Left renal pelvis (tissue), 4 donors: ENCODE data around the gene KCNMB3. TPM values are rescaled to one million over a fixed set of nuclear protein-coding genes. Genes with fewer than 3 reads are reported as not detected.
A peak's percentile ranks its signal among the peaks of the same experiment; 100 is the strongest.
"Not testable (repeated sequence)": the region's sequence is repeated elsewhere in the genome, so short reads cannot be mapped to it uniquely, and the experiment has no call there.

Experiments used
- DNase-seq, 4 donors: peaks; one replicate each; pipeline ENCODE4 v3.0.0-alpha.2; 2013; ENCODE audit warnings: low read depth in 4 of 4, low spot score in 3 of 4
- polyA plus RNA-seq, 4 donors: library from polyadenylated mRNA; unstranded; fragments of 120-200 nt; gene quantifications; one replicate each; pipeline ENCODE4 v1.2.1, GENCODE V29; 2013; ENCODE audit not compliant: insufficient read length in 4 of 4

Gene KCNMB3, protein sequence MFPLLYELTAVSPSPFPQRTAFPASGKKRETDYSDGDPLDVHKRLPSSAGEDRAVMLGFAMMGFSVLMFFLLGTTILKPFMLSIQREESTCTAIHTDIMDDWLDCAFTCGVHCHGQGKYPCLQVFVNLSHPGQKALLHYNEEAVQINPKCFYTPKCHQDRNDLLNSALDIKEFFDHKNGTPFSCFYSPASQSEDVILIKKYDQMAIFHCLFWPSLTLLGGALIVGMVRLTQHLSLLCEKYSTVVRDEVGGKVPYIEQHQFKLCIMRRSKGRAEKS
- polyA plus RNA-seq, result 1 to 10 TPM; 4.2 to 6.8 (median 5.5) TPM

DNA sequence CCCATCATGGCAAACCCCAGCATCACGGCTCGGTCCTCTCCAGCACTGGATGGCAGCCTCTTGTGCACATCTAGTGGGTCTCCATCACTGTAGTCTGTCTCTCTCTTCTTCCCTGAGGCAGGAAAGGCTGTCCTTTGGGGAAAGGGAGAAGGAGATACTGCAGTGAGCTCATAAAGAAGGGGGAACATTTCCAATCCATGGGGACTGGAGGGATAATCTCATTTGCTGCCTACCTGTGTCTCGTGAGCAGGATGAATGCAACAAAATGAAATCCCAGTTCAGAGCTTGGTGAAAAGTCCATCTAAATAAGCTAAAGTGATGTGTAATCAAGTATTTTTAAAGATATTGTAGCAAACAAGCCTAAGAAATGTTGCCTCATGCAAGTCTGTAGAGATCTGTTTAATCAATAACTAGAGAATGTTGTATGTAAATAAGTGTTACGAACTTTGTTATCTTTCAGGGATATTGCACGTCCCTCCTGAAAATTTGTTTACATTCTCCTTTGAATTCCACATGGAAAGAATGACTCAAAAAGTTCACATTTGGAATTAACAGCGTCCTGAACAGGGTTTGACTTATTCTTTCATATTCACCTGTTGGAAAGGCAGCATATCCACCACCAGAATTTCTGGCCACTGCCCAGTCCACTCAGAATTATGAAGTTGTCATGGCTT is at the start of gene KCNMB3:
KCNMB3 (minus strand) TSS at position 312 of the 674 bp plus-strand sequence; CDS start at position 188, 124 bp downstream.
- no peak for DNase-seq

DNA sequence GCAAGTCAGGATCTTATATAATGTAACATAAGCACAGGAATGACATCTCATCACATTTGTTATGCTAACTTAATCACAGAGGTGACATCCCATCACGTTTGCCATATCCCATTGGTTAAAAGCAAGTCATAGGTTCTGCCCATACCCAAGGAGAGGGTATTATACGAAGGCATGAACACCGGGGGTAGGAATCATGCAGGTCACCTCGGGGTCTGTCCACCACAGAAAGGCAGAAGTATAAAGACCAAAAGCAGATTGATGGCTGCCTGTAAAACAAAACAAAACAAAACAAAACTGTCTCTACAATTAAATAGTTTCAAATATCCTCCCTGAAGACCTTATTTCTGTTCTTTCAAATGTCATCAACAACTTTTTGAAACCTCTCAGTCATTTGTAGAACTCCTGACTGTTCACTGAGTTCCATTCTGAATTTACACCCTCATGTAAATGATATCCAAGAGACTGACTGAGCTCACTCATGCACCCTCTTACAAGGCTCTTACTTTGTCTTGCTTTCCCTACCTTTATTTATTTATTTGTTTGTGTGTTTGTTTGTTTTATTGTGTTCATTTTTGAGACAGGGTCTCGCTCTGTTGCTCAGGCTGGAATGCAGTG is 49.2 kb upstream of the KCNMB3 start:
- DNase-seq, result no peak

DNA sequence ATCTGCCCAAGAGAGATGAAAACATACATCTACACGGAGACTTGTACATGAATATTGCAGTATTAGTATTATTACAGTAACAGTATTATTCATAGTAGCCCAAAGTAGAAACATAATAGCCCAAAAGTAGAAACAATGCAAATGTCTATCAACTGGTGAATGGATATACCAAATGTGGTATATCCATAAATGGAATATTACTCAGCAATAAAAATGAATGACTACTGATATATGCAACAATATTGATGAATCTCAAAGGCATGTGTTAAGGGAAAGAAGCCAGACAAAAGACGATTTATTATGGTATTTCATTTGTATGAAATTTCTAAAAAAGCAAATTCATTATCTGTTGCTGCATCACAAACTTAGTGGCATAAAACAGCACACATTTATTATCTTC is 48.4 kb upstream of the KCNMB3 start:
- DNase-seq, result no peak

DNA sequence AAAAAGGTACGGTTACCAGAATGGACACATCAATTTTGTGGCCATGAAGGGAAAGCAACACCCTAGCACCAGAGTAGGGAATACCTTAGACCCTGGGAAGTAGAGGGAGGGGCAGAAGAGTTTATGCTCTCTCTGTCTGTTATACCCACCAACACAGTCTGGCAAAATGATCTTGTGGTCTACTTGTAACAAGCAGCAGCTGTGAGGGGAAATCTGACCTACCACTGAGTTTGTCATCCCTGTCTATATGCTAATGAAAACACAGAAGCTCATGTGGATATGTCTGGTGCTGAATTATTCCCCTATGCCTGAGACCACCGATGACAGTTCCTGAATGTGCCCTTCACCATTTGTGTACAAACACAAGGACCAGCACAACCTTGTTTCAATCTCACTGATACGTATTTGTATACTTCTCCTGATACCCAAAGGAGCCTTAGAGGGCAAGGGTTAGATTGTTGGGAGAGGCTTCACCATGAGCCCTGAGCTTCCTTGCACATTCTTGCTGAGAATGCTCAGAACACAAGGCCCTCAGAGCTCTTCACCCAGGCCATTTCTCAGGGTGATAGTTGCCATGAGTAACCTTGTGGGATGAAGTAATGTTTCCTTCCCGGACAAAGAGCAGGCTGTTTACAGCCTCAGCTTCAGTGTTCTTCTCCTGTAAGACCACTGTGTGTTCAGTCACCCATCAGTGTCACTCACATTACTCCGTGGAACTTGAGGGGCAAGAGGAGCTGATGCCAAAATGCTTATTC is 47.2 kb upstream of the KCNMB3 start:
- DNase-seq, result no peak

DNA sequence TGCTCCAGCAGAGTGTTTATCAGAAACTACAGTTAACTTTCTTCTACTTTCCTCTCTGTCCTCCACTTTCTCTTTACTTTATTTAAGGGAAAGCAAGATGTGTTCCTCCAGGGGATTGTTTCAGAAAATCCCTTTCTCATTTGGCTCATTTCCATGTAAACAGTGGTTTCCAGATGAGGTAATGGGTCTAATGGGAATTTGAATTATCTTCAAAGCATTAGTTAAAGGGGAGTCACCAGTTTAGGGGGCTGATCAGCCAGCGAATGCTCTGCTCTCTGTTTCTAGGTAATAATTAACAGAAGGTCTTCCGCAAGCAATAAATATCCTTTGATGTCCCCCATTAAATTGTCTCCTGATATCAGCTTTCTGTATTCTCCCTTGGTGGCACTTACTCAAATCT is 41.5 kb upstream of the KCNMB3 start:
- peak in 1 of 4 donors; percentile 14 for DNase-seq

DNA sequence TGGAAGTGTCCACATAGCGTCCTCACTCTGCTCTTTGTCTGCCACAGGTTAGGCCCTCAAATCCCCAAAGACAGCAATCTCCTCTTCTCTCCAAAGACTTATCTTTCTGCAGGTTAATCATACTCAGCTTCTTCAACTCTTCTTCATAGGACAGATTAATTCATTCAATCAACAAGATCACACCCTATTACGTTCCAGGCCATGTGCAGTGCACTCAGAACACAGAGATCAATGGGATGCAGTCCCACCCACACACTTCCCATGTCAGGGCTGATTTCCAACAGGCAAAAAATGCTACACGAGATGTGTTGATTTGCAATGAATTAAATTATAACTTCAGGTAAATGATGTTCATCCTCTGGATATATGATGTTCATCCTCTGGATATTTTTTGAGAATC is 38.4 kb upstream of the KCNMB3 start:
- DNase-seq, result no peak

DNA sequence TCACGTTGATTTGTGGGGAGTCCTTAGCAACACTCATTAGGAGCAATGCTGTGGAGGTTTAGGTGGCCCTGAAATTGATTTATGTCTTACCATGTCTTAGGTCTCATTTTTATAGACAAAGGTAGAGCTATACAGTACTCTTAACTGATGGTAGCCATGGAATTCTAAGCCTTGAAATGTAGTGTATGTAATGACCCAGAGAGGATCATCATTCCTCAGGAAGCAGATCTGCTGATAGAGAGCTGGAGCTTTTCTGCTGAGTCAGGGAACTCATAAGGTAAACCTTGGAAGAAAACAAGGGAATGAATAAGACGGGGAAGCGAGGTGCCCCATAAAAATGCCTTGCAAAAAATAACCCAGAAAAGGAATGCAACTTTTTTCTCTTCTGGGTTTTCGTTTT is 37.9 kb upstream of the KCNMB3 start:
- no peak for DNase-seq

DNA sequence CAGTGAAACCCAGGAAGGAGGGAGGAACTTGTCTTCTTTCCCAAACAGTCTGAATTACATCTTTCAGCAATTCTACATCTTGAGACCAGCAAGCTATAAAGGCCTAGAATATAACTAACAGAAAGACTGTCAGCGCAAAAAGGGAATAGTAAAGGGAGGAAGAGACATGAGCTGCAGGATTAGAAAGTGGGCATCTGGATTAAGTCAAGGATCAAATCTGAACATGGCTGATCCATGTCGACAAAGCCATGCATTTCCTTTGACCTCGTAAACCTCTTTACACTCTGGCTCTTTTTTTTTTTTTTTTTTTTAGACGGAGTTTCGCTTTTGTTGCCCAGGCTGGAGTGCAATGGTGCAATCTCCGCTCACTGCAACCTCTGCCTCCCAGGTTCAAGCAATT is 35.4 kb upstream of the KCNMB3 start:
- no peak for DNase-seq

DNA sequence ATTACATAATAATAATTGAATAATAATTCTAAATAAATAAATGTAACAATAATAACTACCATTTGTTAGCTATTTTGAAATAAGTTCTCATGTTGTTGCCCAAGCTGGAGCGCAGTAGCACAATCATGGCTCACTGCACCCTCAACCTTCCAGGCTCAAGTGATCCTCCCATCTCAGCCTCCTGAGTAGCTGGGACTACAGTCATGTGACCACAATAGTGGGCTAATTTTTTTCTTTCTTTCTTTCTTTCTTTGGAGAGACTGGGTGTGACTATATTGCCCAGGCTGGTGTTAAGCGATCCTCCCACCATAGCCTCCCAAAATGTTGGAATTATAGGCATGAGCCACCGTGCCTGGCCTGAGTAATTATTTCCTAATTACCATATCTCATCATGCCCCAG is 30.9 kb upstream of the KCNMB3 start:
- no peak for DNase-seq

DNA sequence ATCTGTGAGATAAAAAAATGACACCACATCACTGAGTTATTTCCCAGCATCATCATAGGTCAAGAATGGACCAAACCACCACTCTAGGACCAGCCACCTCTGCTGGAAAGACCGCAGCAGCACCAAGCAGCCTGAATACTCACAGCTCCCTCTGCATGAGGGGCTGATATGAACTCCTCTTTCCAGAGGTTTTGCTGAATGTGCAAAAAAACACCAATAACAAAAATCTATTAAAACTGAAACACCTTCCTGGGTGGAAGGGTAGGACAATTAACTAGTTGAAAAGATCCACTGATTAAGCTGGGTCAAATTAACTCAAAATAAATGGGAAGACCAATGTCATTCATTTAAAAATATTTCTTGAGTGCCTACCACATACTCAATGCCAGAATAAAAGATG is 28.9 kb upstream of the KCNMB3 start:
- DNase-seq, result no peak

DNA sequence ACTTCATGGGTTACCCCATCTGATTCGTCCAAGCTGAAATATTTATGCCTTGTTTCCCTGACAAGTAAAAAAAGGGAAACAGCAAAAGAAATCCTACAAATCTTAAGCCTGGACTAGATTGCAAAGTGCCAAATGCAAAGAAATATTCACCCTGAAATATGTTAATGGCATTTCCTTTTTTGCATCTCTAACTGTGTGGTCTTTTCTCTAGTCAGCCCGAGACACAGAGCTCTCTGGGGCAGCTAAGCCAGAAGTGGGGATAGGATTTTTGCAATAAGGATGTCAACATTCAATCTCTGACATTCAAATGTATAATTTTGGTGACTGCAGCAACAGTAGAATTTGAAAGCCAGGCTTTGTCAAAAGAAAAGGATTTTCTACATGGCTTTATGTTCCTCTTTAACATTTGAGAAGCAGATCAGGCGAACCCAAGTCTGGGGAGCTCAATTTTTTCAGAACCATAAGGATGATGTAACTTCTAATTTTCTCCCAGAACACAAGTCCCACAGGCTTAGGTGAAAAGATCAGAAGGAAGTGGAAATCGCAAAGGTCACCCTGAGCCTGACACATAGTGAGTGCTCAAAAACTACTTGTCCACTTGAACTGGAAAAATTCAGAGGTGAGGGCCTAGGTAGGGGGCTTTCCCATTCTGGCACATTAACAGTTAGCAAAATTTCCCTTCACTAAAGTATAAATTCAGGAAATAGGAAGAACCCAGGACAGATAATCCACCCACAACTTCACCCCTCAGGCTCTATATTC is 28.2 kb upstream of the KCNMB3 start:
- no peak for DNase-seq

DNA sequence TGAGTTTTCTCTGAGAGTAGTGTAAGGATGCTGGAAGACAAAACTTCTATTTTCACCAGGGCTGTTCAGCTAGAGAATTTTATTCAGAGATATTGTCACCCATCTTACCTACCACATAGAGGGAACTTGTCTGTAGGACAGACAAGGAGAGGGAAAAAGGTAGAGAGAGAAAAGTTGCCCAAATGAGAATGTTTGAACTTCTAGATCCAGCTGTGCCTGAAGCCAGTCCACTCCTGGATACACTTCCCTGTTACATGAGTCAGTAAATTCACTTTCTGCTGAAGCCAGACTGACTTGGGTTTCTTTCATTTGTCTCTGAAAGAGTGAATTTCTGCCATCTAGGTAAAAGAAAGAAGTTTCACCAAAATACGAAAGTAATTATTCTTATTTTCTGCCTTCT is 27.2 kb upstream of the KCNMB3 start:
- no peak for DNase-seq

DNA sequence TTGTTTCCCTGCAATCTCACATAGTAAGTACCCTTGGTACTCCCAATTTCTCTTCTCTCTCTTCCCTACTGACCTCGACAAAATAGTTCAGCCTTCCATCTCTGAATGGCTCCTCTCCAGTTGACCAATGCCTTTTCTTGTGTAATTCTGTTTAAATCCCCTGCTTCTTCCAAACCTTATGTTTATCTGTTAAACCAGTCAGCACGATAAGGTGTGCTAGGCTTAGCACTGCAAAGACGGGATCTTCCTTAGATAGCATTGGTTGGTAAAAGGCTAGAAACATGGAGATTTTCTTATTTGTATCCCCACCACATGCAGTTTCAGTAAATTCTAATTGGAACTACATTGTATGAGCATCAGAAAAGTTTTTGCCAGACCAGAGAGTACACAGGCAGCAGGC is 25.8 kb upstream of the KCNMB3 start:
- DNase-seq, result no peak

DNA sequence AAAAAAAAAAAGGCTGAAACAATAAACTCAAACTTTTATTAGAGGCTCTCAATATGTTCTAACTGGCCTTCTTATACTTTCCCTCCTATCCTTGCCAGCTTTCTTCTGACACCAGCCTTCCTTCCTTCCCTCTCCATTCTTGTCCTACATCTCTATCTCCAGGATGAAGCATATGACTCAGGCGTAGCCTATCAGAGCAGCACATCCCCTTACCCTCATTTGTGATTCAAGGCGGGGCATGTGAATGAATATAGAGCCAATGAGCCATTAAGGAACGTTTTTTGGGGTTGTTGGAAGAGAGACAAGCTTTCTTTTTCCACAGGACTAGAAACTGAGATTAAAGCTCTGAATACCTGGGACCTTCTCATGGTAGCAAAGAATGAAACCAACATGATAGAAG is 25.1 kb upstream of the KCNMB3 start:
- DNase-seq, result no peak

DNA sequence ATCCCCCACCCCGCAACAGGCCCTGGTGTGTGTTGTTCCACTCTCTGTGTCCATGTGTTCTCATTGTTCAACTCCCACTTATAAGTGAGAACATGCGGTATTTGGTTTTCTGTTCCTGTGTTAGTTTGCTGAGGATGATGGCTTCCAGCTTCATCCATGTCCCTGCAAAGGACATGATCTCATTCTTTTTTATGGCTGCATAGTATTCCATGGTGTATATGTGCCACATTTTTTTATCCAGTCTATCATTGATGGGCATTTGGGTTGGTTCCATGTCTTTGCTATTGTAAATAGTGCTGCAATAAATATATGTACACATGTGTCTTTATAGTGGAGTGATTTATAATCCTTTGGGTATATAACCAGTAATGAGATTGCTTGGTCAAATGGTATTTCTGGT is 23.5 kb upstream of the KCNMB3 start:
- DNase-seq, result not testable (repeated sequence)

DNA sequence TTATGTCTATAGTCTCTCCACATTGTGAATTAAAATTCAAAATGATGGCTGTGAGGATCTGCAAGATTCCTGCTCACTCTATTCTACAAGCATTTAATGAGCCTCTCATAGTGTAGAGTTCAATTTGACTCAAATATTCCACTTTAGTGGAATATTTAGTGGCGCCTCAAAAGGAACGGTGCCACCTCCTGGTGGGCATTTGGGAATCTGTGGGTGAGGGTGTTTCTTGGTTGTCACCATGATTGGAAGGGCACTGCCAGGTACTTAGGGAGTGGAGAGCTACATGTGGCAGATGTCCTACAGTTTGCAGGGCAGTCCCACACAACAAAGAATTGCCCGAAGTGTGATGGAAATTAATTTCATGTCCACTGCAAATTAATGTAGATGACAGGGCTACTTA is 21.5 kb upstream of the KCNMB3 start:
- DNase-seq, result no peak

DNA sequence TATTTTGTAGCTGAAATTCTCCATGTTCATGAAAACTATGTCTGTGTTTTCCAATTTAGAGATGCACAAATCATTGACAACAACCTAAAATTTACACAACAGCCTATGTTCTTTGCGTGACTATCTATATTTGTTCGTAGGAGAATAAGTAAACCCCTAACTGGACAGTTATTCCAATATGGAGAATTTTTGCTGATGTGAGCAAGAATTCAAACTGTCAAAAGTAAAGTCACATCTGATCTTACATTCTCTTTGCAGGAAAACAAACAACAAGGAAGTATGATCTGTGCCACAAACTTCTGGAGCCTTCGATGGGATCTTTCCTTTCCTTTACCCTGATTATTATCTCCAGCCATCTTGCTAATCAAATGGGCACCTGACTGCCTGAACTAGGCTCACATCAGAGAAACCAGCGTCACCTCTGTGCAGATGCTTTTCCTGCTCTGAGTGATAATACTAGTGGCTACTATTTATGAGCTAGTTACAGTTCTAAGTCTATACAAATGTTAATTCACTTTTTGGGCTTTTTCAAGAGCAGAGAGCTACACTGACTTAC is 18.3 kb upstream of the KCNMB3 start:
- no peak for DNase-seq

DNA sequence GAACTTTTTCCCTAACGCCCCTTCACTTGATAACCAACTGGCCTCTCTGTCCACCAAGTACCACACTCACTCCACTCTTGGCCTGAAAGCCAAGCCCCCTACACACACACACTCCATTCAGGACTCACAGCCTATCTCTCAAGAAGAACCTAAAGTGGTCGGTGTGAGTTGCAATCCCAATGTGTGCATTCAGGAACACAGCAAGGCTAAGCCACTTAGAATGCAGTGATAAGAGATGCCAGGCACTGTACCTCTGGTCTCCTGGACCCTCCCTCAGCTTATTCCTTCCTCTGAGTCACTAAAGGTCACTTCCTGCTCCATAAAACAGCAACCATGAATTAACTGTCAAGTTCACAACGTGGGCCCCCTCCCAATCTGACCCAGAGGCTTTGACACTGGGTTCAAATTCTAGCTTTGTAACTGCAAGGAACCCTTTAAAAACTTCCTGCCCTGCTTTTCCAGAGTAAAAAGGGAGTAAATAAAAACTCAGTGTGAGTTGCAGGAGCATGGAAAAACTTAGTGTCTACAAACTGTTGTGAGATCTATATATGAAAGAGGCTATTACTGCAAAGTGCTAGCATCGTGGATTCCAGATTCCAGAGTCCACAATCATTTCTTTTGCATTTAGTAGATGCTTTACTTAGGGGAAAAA is 17.6 kb upstream of the KCNMB3 start:
- no peak for DNase-seq

DNA sequence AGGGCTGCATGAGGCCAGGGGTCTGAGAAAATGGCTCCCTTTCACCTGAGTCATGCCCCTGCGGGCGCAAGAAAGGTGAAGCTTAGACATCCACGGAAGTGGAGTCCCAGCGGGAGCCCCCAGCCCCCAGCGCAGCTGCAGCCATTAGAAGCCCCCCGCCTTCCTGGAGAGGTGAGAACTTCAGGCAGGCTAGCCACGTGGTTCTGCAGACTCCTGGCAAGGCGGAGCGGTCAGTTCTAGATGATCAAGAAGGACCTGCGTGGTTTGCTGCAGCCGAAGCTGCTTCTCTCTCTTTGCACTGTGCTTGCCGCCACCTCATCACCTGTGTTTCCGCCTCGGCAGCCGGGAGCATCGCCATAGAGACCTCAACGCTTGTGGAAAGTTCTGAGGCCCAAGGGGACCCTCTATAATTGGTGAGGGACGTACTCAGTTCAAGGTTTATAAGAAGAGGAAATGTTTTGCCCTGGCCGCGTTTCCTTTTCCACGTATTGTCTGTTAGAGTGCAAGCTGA is 15.8 kb upstream of the KCNMB3 start:
- no peak for DNase-seq

DNA sequence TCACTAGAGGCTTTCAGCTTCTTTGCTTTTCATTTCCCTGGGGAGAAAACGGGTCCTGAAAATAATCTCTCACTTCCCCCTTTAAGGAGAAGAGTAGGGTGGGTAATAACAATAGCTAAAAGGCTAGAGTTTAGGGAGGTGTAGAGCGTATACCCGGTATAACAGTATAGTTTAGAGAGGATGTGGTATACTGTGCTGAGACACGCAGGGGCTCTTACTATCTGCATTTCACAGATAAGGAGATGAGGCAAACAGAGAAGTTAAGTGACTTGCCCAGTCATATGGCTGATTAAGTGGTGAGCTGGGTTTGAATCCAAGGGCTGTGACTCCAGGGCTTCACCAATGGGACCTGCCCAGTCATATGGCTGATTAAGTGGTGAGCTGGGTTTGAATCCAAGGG is 15.0 kb upstream of the KCNMB3 start:
- no peak for DNase-seq
